GM12878 (cell line): Measurements from ENCODE around the gene NDUFV1. TPM values are rescaled to one million over a fixed set of nuclear protein-coding genes. Genes with fewer than 3 reads are reported as not detected.
A peak's percentile ranks its signal among the peaks of the same experiment; 100 is the strongest.

Experiments used
- ATAC-seq: fragments of 200-7000 bp; cut with Tn5 transposase; 3 replicates; pipeline ENCODE4 v1.9.1; 2020; ENCODE audit warnings: mild to moderate bottlenecking, moderate library complexity
- BruUV-seq: library from RNA; stranded (reverse); fragments of 400-500 nt; replicated peaks from 2 replicates; lab custom pipeline; 2021; lab: Mats Ljungman, UMichigan
- CTCF ChIA-PET: fragments of 300-600 bp; sonication (Branson Sonifier 250); formaldehyde crosslinking; extraction: SDS; loops from one replicate; lab custom pipeline; 2021; ENCODE audit warnings: inconsistent platforms; lab: Yijun Ruan, JAX
- POLR2A ChIA-PET: fragments of 350-600 bp; formaldehyde crosslinking; extraction: SDS; loops from one replicate; lab custom pipeline; 2021; ENCODE audit warnings: inconsistent platforms; lab: Charles Lee
- RAD21 ChIA-PET: fragments of 300-600 bp; sonication (Branson Sonifier 250); formaldehyde crosslinking; loops from one replicate; lab custom pipeline; 2023; ENCODE audit warnings: antibody characterized with exemption; ENCODE audit not compliant: unreplicated experiment; lab: Charles Lee
- SMC1A ChIA-PET: fragments of 300-600 bp; sonication (Branson Sonifier 250); formaldehyde crosslinking; loops from one replicate; lab custom pipeline; 2023; ENCODE audit not compliant: unreplicated experiment, uncharacterized antibody; lab: Charles Lee
- DNase-seq: peaks from one replicate; pipeline ENCODE4 v3.0.0-alpha.2; 2011; ENCODE audit warnings: low read depth, low spot score
- FAIRE-seq: peaks from 3 replicates; lab custom pipeline; 2011; peaks lifted over from hg19 to GRCh38; lab: Jason Lieb, UNC
- H2AFZ ChIP-seq: 2 replicates; pipeline ENCODE4 v1.6.0; 2011; ENCODE audit warnings: low read depth, low read length, control low read depth; ENCODE audit not compliant: control insufficient read depth
- H3K27ac ChIP-seq: 2 replicates; pipeline ENCODE4 v1.5.1; 2011; ENCODE audit warnings: control low read depth; ENCODE audit not compliant: control insufficient read depth, insufficient read depth
- H3K27me3 ChIP-seq, 2 experiments: replicated peaks in 1 of 2; 2 replicates each; pipeline versions ENCODE4 v1.6.0 to v1.6.1; 2011; ENCODE audit warnings: low read length in 1 of 2; ENCODE audit not compliant: control insufficient read depth in 2 of 2, insufficient read depth in 2 of 2
- H3K36me3 ChIP-seq, 2 experiments: 2 replicates each; pipeline ENCODE4 v1.5.1; 2011; ENCODE audit warnings: low read length in 1 of 2; ENCODE audit not compliant: control insufficient read depth in 2 of 2, insufficient read depth in 2 of 2
- H3K4me1 ChIP-seq: 2 replicates; pipeline ENCODE4 v1.6.1; 2011; ENCODE audit warnings: mild to moderate bottlenecking, low read length, moderate library complexity, mixed read lengths; ENCODE audit not compliant: control insufficient read depth, insufficient read depth
- H3K4me2 ChIP-seq: 2 replicates; pipeline ENCODE4 v1.6.0; 2011; ENCODE audit warnings: control low read depth; ENCODE audit not compliant: control insufficient read depth, insufficient read depth
- H3K4me3 ChIP-seq: fragments of 200-600 bp; sonication (generic); 2 replicates; pipeline ENCODE4 v1.5.1; 2016
- H3K79me2 ChIP-seq: 2 replicates; pipeline ENCODE4 v1.6.0; 2011; ENCODE audit warnings: low read length; ENCODE audit not compliant: control insufficient read depth, insufficient read depth
- H3K9ac ChIP-seq: 2 replicates; pipeline ENCODE4 v1.8.0; 2011; ENCODE audit warnings: low read length, control low read depth, mixed read lengths; ENCODE audit not compliant: control insufficient read depth, insufficient read depth
- H3K9me3 ChIP-seq: replicated peaks from 3 replicates; pipeline ENCODE4 v1.5.1; 2011; ENCODE audit warnings: mild to moderate bottlenecking, low read length; ENCODE audit not compliant: control insufficient read depth, insufficient read depth
- H4K20me1 ChIP-seq: 2 replicates; pipeline ENCODE4 v1.6.0; 2011; ENCODE audit not compliant: control insufficient read depth, insufficient read depth
- CHD2 ChIP-seq: IDR thresholded peaks from 2 replicates; pipeline ENCODE4 v1.6.1; 2011; ENCODE audit warnings: low read depth, low read length, improper control_type of control experiment, borderline replicate concordance
- E2F4 ChIP-seq: IDR thresholded peaks from 2 replicates; pipeline ENCODE4 v1.6.1; 2012; ENCODE audit warnings: low read depth, low read length, improper control_type of control experiment
- E4F1 ChIP-seq: fragments of 450-650 bp; IDR thresholded peaks from 2 replicates; pipeline ENCODE4 v1.6.1; 2018; ENCODE audit warnings: borderline replicate concordance, mild to moderate bottlenecking; ENCODE audit not compliant: partially characterized antibody
- ETV6 ChIP-seq, 2 experiments: fragments of 450-650 bp in 1 of 2; IDR thresholded peaks in 1 of 2; conservative IDR thresholded peaks in 1 of 2; 2 replicates each; pipeline ENCODE4 v1.6.1; 2014; ENCODE audit warnings: antibody characterized with exemption in 1 of 2, borderline replicate concordance in 1 of 2, low read depth in 1 of 2, mild to moderate bottlenecking in 1 of 2, moderate library complexity in 1 of 2
- HDGF ChIP-seq: fragments of 450-650 bp; IDR thresholded peaks from 2 replicates; pipeline ENCODE4 v1.6.1; 2016; ENCODE audit warnings: antibody characterized with exemption
- IKZF2 ChIP-seq, 2 experiments: fragments of 450-650 bp; IDR thresholded peaks; 2 replicates each; pipeline ENCODE4 v1.6.1; 2017; ENCODE audit warnings: mild to moderate bottlenecking in 2 of 2, moderate library complexity in 2 of 2
- IRF4 ChIP-seq: IDR thresholded peaks from 2 replicates; pipeline ENCODE4 v1.6.1; 2011; ENCODE audit warnings: low read depth, low read length
- LARP7 ChIP-seq: fragments of 450-650 bp; IDR thresholded peaks from 2 replicates; pipeline ENCODE4 v1.6.1; 2017; ENCODE audit warnings: mild to moderate bottlenecking
- MLLT1 ChIP-seq: fragments of 450-650 bp; IDR thresholded peaks from 2 replicates; pipeline ENCODE4 v1.6.1; 2016; ENCODE audit warnings: mild to moderate bottlenecking
- NFYB ChIP-seq: IDR thresholded peaks from 2 replicates; pipeline ENCODE4 v1.6.1; 2011; ENCODE audit warnings: low read depth, mild to moderate bottlenecking, low read length, improper control_type of control experiment, moderate library complexity; ENCODE audit not compliant: insufficient read depth
- POLR2A ChIP-seq: IDR thresholded peaks from 2 replicates; pipeline ENCODE4 v1.6.1; 2011; ENCODE audit warnings: low read depth, mild to moderate bottlenecking, low read length
- RAD21 ChIP-seq: IDR thresholded peaks from 2 replicates; pipeline ENCODE4 v1.6.1; 2011; ENCODE audit warnings: mild to moderate bottlenecking, low read depth, low read length, moderate library complexity; ENCODE audit not compliant: insufficient read depth
- SIN3A ChIP-seq: IDR thresholded peaks from 2 replicates; pipeline ENCODE4 v1.6.1; 2012; ENCODE audit warnings: low read depth, low read length, improper control_type of control experiment
- SMAD5 ChIP-seq: IDR thresholded peaks from 2 replicates; pipeline ENCODE4 v1.6.1; 2016; ENCODE audit warnings: antibody characterized with exemption, low read depth
- YY1 ChIP-seq: IDR thresholded peaks from 2 replicates; pipeline ENCODE4 v1.6.1; 2011; ENCODE audit warnings: low read depth, mild to moderate bottlenecking, low read length
- ZBTB33 ChIP-seq: fragments of 450-650 bp; IDR thresholded peaks from 2 replicates; pipeline ENCODE4 v1.6.1; 2017; ENCODE audit warnings: mild to moderate bottlenecking
- WGBS: methylation state at CpG from one replicate; pipeline ENCODE4 v1.1.6; 2016; ENCODE audit warnings: low lambda C conversion rate; ENCODE audit not compliant: insufficient replicate concordance, insufficient coverage; ENCODE audit errors: missing lambda C conversion rate; 5-methylcytosine and 5-hydroxymethylcytosine counted together
- in situ Hi-C: fragments of 300-500 bp; cut with MboI; formaldehyde crosslinking; loops from 9 replicates; pipeline ENCODE4 v1.14.3; 2018; ENCODE audit warnings: mixed read lengths
- intact Hi-C: fragments of 100-400 bp; cut with micrococcal nuclease; formaldehyde crosslinking; loops from one replicate; pipeline ENCODE4 v1.14.2; 2022; ENCODE audit not compliant: unreplicated experiment
- polyA plus RNA-seq, 11 experiments: library from polyadenylated mRNA; depleted of rRNA in 4 of 11; unstranded in 6 of 11; stranded (reverse) in 5 of 11; fragments of >200 nt; fragmentation: Nextera tagmentation in 4 of 11; fragmentation: Illumina TruSeq in 1 of 11; extraction: Ambion mirVana in 4 of 11; extraction: Trizol in 1 of 11; gene quantifications; 1 replicate in 1 of 11; 2 replicates in 10 of 11; pipeline versions ENCODE4 v1.2.1 to v1.2.3, GENCODE V29; 2011 to 2016; ENCODE audit warnings: inconsistent platforms in 2 of 11, missing spikeins in 2 of 11, low read depth in 1 of 11
- total RNA-seq, 4 experiments: library from RNA; depleted of rRNA in 3 of 4; stranded (reverse); fragments of >200 nt in 3 of 4; fragmentation: Illumina TruSeq in 1 of 4; extraction: Trizol in 1 of 4; gene quantifications; 2 replicates each; pipeline versions ENCODE4 v1.2.1 to v1.2.3, GENCODE V29; 2013 to 2021

Gene NDUFV1
- total and polyA plus RNA-seq, 10 of the 15 experiments (the other 5 are each of a cell fraction or from before 2014, with no cell fraction given): 8.2 to 380 (median 231) TPM

- in situ Hi-C loops: no loop called here
- no TSS peak for BruUV-seq
- Histone ChIP-seq H3K9ac (peak overlapping the region; percentile 30; the same call in 1 of the 2 replicates), H3K27me3 (no peaks in the 10 kb centered on the region), H3K9me3 (peaks cover 3% of the 10 kb centered on the region; the same call in 2 of the 3 replicates), H2AFZ (0 out of 2 replicates have a peak overlapping the region, but pooled peaks have one; percentile 6), H3K36me3 (no peaks in the 10 kb centered on the region), H3K27ac (peak overlapping the region; percentile 78), H3K79me2 (no peaks in the 10 kb centered on the region), H3K4me3 (no peak overlapping the region), H3K4me1 (peaks cover 61% of the 10 kb centered on the region), H4K20me1 (no peaks in the 10 kb centered on the region), H3K4me2 (peak overlapping the region; percentile 75)
- ChIA-PET CTCF (interaction anchor here (0.6 to 8.4 kb wide), 21 partner anchors 9 to 299 kb away, joined by 3 to 132 read pairs (median 4); partner anchors contain the start of genes NUDT8 and TBX10), RAD21 (interaction anchor here (0.7 to 5.6 kb wide), 9 partner anchors 9 to 247 kb away, joined by 3 to 49 read pairs (median 5); partner anchors contain the start of genes NUDT8 and PPP1CA), SMC1A (interaction anchor here (0.6 to 6.2 kb wide), 10 partner anchors 9 to 71 kb away, joined by 3 to 69 read pairs (median 3); no protein-coding TSS in a partner anchor), POLR2A (interaction anchor here (0.6 to 3.8 kb wide), 6 partner anchors 9 to 186 kb away, joined by 3 to 16 read pairs (median 4); partner anchors contain the start of gene NUDT8)
- ATAC-seq (peak; percentile 84), DNase-seq (no peak), FAIRE-seq (peak; percentile 38)
- intact Hi-C loops: no loop called here
- 16% methylated on average over 12 of the region's 12 CpGs for WGBS
- TF ChIP-seq YY1 (peak; percentile 56; the same call in 1 of the 2 replicates), MLLT1 (peak; percentile 68; the same call in 1 of the 2 replicates), NFYB (no peak), SMAD5 (no peak), POLR2A (peak; percentile 43; the same call in 1 of the 2 replicates), HDGF (0 out of 2 replicates have a peak, but pooled peaks have one; percentile 32), SIN3A (0 out of 2 replicates have a peak, but pooled peaks have one; percentile 13), E2F4 (no peak), IKZF2 (IDR thresholded peaks at IDR 0.05) (no peak), IRF4 (no peak), RAD21 (peak; percentile 52), ETV6 (conservative IDR thresholded peaks at IDR 0.05 in 1 of 2, IDR thresholded peaks at IDR 0.05 in 1 of 2; ENCODE audit: borderline replicate concordance in 1 of 2, low read depth in 1 of 2) (no peak), E4F1 (no peak), ZBTB33 (peak; percentile 92), LARP7 (peak; percentile 39; the same call in 1 of the 2 replicates), CHD2 (no peak)
Observed at GRCh38 chr11:67648140-67648795, 41.5 kb downstream of the NDUFV1 start.
